HepG2 (cell line): ENCODE measurements around the gene UNC5C. TPM values are rescaled to one million over a fixed set of nuclear protein-coding genes. Genes with fewer than 3 reads are reported as not detected.

Experiments
- ATAC-seq: fragments of 200-7000 bp; cut with Tn5 transposase; 3 replicates; pipeline ENCODE4 v1.9.1; 2020; ENCODE audit warnings: mild to moderate bottlenecking, moderate library complexity
- BruUV-seq: library from RNA; stranded (reverse); fragments of 400-500 nt; replicated peaks from 2 replicates; lab custom pipeline; 2021; lab: Mats Ljungman, UMichigan
- CTCF ChIA-PET: fragments of 300-600 bp; formaldehyde crosslinking; extraction: SDS; loops from one replicate; lab custom pipeline; 2021; ENCODE audit warnings: low total read pairs, inconsistent platforms, low intra/inter-chr PET ratio; lab: Yijun Ruan, JAX
- POLR2A ChIA-PET: fragments of 350-600 bp; sonication (Branson Sonifier 250); formaldehyde crosslinking; loops from one replicate; lab custom pipeline; 2020; ENCODE audit warnings: antibody characterized with exemption, inconsistent platforms; lab: Yijun Ruan, JAX
- DNase-seq: peaks from one replicate; pipeline ENCODE4 v3.0.0-alpha.2; 2015; ENCODE audit warnings: low spot score
- FAIRE-seq: peaks from 3 replicates; lab custom pipeline; 2011; peaks lifted over from hg19 to GRCh38; lab: Jason Lieb, UNC
- H2AFZ ChIP-seq: one replicate; pipeline ENCODE4 v1.6.1; 2011; ENCODE audit warnings: low read length, inconsistent platforms
- H3K27ac ChIP-seq: fragments of 300-600 bp; 3 replicates; pipeline ENCODE4 v1.8.0; 2011; ENCODE audit warnings: mixed run types, mild to moderate bottlenecking, mixed read lengths, low read length, inconsistent platforms; ENCODE audit not compliant: insufficient read depth; ENCODE audit errors: extremely low read length
- H3K27me3 ChIP-seq, 2 experiments: fragments of 200-600 bp in 1 of 2; 2 replicates in 1 of 2; 3 replicates in 1 of 2; pipeline versions ENCODE4 v1.6.0 to v1.8.0; 2011; ENCODE audit warnings: low read length in 2 of 2, mild to moderate bottlenecking in 2 of 2, moderate library complexity in 2 of 2, inconsistent platforms in 1 of 2; ENCODE audit not compliant: insufficient read depth in 2 of 2, control insufficient read depth in 1 of 2
- H3K36me3 ChIP-seq, 2 experiments: fragments of 200-600 bp in 1 of 2; replicated peaks in 1 of 2; 2 replicates in 1 of 2; 3 replicates in 1 of 2; pipeline versions ENCODE4 v1.5.1 to v1.8.0; 2011; ENCODE audit warnings: low read length in 2 of 2, inconsistent platforms in 1 of 2; ENCODE audit not compliant: insufficient read depth in 2 of 2, control insufficient read depth in 1 of 2
- H3K4me1 ChIP-seq: 2 replicates; pipeline ENCODE4 v1.5.1; 2012; ENCODE audit warnings: low read length, inconsistent platforms; ENCODE audit not compliant: insufficient read depth
- H3K4me2 ChIP-seq: 2 replicates; pipeline ENCODE4 v1.6.0; 2011; ENCODE audit warnings: low read depth, low read length, inconsistent platforms
- H3K4me3 ChIP-seq, 3 experiments: fragments of 200-600 bp in 1 of 3; sonication (generic), shearing (Covaris generic) in 1 of 3; replicated peaks in 1 of 3; 2 replicates each; pipeline ENCODE4 v1.5.1; 2011 to 2016; ENCODE audit warnings: low read length in 3 of 3, inconsistent platforms in 2 of 3, low read depth in 2 of 3, mild to moderate bottlenecking in 2 of 3, control low read depth in 1 of 3, mixed read lengths in 1 of 3; ENCODE audit not compliant: insufficient read depth in 1 of 3
- H3K79me2 ChIP-seq: one replicate; pipeline ENCODE4 v1.6.1; 2011; ENCODE audit warnings: low read length, inconsistent platforms; ENCODE audit not compliant: insufficient read depth
- H3K9ac ChIP-seq: 2 replicates; pipeline ENCODE4 v1.6.0; 2011; ENCODE audit warnings: mild to moderate bottlenecking, low read depth, low read length, inconsistent platforms; ENCODE audit not compliant: insufficient read depth
- H3K9me3 ChIP-seq: 2 replicates; pipeline ENCODE4 v1.5.1; 2012; ENCODE audit warnings: mild to moderate bottlenecking, low read length
- H4K20me1 ChIP-seq: 2 replicates; pipeline ENCODE4 v1.6.0; 2011; ENCODE audit warnings: inconsistent platforms, mild to moderate bottlenecking, low read length, moderate library complexity; ENCODE audit not compliant: insufficient read depth
- ATF1 ChIP-seq: IDR thresholded peaks from 2 replicates; pipeline ENCODE4 v1.6.1; 2016; ENCODE audit warnings: mild to moderate bottlenecking, control low read depth
- DZIP1 ChIP-seq: sonication (generic); formaldehyde crosslinking; IDR thresholded peaks from 2 replicates; pipeline ENCODE4 v1.5.0; 2020; ENCODE audit warnings: mild to moderate bottlenecking, missing genetic modification reagents
- TFDP1 ChIP-seq: IDR thresholded peaks from 2 replicates; pipeline ENCODE4 v1.6.1; 2016; ENCODE audit warnings: missing compliant biosample characterization, missing genetic modification reagents, borderline replicate concordance
- ZBTB26 ChIP-seq: IDR thresholded peaks from 2 replicates; pipeline ENCODE4 v1.6.1; 2016; ENCODE audit warnings: missing compliant biosample characterization, missing genetic modification reagents, borderline replicate concordance
- ZBTB4 ChIP-seq: sonication (generic); formaldehyde crosslinking; IDR thresholded peaks from 2 replicates; pipeline ENCODE4 v1.4.0; 2020; ENCODE audit warnings: missing genetic modification reagents, mild to moderate bottlenecking, borderline replicate concordance
- ZNF839 ChIP-seq: sonication (generic); formaldehyde crosslinking; IDR thresholded peaks from 2 replicates; pipeline ENCODE4 v1.4.0; 2020; ENCODE audit warnings: missing genetic modification reagents, mild to moderate bottlenecking, borderline replicate concordance
- WGBS: methylation state at CpG from one replicate; pipeline ENCODE4 v1.1.6; 2017; ENCODE audit warnings: low lambda C conversion rate; 5-methylcytosine and 5-hydroxymethylcytosine counted together
- in situ Hi-C: cut with HindIII; loops from 2 replicates; pipeline ENCODE4 v1.10.0; 2017; ENCODE audit warnings: low pct_unique_long_range_greater_than_20kb; ENCODE audit not compliant: extremely low pct_ligation_motif_present
- intact Hi-C: fragments of 100-400 bp; cut with micrococcal nuclease; formaldehyde crosslinking; loops from one replicate; pipeline ENCODE4 v1.10.0; 2022; ENCODE audit not compliant: unreplicated experiment
- polyA plus RNA-seq, 8 experiments: library from polyadenylated mRNA; depleted of rRNA in 3 of 8; stranded (reverse) in 7 of 8; unstranded in 1 of 8; fragments of >200 nt; fragmentation: Illumina TruSeq in 4 of 8; extraction: Trizol in 4 of 8; gene quantifications; 2 replicates each; pipeline versions ENCODE4 v1.2.1 to v1.2.3, GENCODE V29; 2011 to 2016; ENCODE audit warnings: low read depth in 4 of 8, missing spikeins in 1 of 8, mixed read lengths in 1 of 8; ENCODE audit not compliant: insufficient read depth in 1 of 8
- total RNA-seq, 5 experiments: library from RNA; depleted of rRNA; stranded (reverse); fragments of >200 nt; fragmentation: Illumina TruSeq; extraction: Trizol; gene quantifications; 2 replicates each; pipeline ENCODE4 v1.2.3, GENCODE V29; 2016; ENCODE audit warnings: low read depth in 1 of 5
- TF ChIP-seq, protein P1 (sequence below): sonication (generic); formaldehyde crosslinking; IDR thresholded peaks from 2 replicates; pipeline ENCODE4 v1.8.1; 2022; ENCODE audit warnings: low read depth, mild to moderate bottlenecking, missing genetic modification reagents

The UNC5C gene
- total and polyA plus RNA-seq, 2 of the 13 experiments (the other 11 are each of a cell fraction or from before 2014, with no cell fraction given), result not detected

DNA sequence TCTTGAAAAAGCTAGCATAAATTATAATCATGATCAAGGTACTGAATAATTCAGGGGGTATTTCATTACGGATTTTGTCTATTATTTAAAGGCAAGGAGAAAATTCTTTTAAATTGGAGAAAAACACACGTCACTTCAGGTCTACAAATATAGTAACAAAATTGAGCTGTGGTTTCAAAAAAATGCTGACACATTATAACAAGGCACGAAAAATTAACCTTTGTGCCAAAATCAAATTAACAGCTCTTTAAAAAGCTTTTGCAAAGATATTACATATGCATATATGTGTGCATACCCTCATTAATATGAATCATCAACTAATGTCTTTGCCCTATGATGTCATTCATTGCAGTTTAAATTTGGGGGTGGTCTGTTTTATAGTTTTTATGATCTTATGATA, 44.3 kb downstream of the UNC5C start (continued):
- TF ChIP-seq TFDP1 (CRISPR knock-in tag) (no peak), ZBTB26 (CRISPR knock-in tag) (no peak), ATF1 (CRISPR knock-in tag) (no peak)
- TF ChIP-seq, protein P1, sequence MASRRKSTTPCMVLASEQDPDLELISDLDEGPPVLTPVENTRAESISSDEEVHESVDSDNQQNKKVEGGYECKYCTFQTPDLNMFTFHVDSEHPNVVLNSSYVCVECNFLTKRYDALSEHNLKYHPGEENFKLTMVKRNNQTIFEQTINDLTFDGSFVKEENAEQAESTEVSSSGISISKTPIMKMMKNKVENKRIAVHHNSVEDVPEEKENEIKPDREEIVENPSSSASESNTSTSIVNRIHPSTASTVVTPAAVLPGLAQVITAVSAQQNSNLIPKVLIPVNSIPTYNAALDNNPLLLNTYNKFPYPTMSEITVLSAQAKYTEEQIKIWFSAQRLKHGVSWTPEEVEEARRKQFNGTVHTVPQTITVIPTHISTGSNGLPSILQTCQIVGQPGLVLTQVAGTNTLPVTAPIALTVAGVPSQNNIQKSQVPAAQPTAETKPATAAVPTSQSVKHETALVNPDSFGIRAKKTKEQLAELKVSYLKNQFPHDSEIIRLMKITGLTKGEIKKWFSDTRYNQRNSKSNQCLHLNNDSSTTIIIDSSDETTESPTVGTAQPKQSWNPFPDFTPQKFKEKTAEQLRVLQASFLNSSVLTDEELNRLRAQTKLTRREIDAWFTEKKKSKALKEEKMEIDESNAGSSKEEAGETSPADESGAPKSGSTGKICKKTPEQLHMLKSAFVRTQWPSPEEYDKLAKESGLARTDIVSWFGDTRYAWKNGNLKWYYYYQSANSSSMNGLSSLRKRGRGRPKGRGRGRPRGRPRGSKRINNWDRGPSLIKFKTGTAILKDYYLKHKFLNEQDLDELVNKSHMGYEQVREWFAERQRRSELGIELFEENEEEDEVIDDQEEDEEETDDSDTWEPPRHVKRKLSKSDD (CRISPR knock-in tag), result no peak

DNA sequence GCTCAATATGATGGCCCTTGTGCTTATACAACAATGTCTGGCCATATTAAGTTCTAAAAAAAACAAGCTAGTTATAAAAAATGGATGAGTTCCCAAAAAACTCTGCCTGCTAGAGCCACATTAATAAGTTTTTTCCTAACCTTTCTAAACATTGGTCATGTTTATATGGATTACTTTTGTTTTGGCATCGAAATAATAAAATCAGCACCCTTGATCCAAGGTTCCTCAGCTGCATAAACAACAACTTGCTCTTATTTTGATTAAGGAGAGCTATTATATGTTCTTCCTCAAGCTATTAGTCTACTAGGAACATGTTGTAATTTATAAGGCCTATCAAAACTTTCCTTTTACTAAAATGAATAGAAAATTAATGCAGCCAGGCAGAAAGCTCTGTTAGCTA, 48.4 kb downstream of the UNC5C start:
- no peak for FAIRE-seq
- Histone ChIP-seq H3K27ac (no peak overlapping the region), H3K27me3 (no peaks in the 10 kb centered on the region), H2AFZ (no peak overlapping the region), H3K9me3 (no peaks in the 10 kb centered on the region), H3K79me2 (no peaks in the 10 kb centered on the region), H3K36me3 (no peaks in the 10 kb centered on the region), H3K4me1 (no peaks in the 10 kb centered on the region), H3K4me2 (no peak overlapping the region), H3K9ac (no peak overlapping the region), H3K4me3 (no peak overlapping the region), H4K20me1 (no peaks in the 10 kb centered on the region)
- WGBS, result 5% methylated on average over 1 of the region's 1 CpG
- ATAC-seq, result no peak
- CTCF ChIA-PET, result no interaction called here
- in situ Hi-C loops, result no loop called here
- DNase-seq, result no peak
- intact Hi-C loops, result no loop called here
- POLR2A ChIA-PET, result no interaction called here
- no TSS peak for BruUV-seq
- TF ChIP-seq DZIP1 (CRISPR knock-in tag) (no peak), ZNF839 (CRISPR knock-in tag) (no peak), ZBTB4 (CRISPR knock-in tag) (no peak)
